K562 (cell line): ENCODE measurements around the gene ATP13A2. TPM values are rescaled to one million over a fixed set of nuclear protein-coding genes. Genes with fewer than 3 reads are reported as not detected.

ENCODE experiments used
- ATF1 ChIP-seq, 2 experiments: fragments of 450-650 bp in 1 of 2; IDR thresholded peaks; 2 replicates each; pipeline ENCODE4 v1.6.1; 2016; ENCODE audit warnings: missing compliant biosample characterization in 1 of 2, missing genetic modification characterization in 1 of 2
- CTBP1 ChIP-seq: fragments of 450-650 bp; IDR thresholded peaks from 2 replicates; pipeline ENCODE4 v1.6.1; 2016; ENCODE audit warnings: borderline replicate concordance
- DMBX1 ChIP-seq: fragments of 250-450 bp; sonication (Bioruptor Pico); IDR thresholded peaks from 2 replicates; pipeline ENCODE4 v1.8.0; 2022; ENCODE audit warnings: inconsistent platforms, mild to moderate bottlenecking, moderate library complexity, borderline replicate concordance
- E2F3 ChIP-seq: fragments of 250-450 bp; sonication (Bioruptor Pico); IDR thresholded peaks from 2 replicates; pipeline ENCODE4 v1.4.0; 2020; ENCODE audit warnings: mild to moderate bottlenecking
- GATAD2B ChIP-seq: fragments of 450-650 bp; IDR thresholded peaks from 2 replicates; pipeline ENCODE4 v1.6.1; 2017; ENCODE audit warnings: mild to moderate bottlenecking, borderline replicate concordance
- HDAC1 ChIP-seq, 2 experiments: fragments of 450-650 bp; IDR thresholded peaks; 2 replicates each; pipeline ENCODE4 v1.6.1; 2016 to 2017; ENCODE audit warnings: inconsistent platforms in 1 of 2, mild to moderate bottlenecking in 1 of 2, moderate library complexity in 1 of 2
- L3MBTL2 ChIP-seq: fragments of 450-650 bp; IDR thresholded peaks from 2 replicates; pipeline ENCODE4 v1.6.1; 2016; ENCODE audit warnings: mild to moderate bottlenecking, moderate library complexity
- NCOA4 ChIP-seq: fragments of 450-650 bp; IDR thresholded peaks from 2 replicates; pipeline ENCODE4 v1.6.1; 2018; ENCODE audit warnings: mild to moderate bottlenecking; ENCODE audit not compliant: partially characterized antibody
- RHOXF2B ChIP-seq: fragments of 250-450 bp; sonication (Bioruptor Pico); conservative IDR thresholded peaks from 2 replicates; pipeline ENCODE4 v1.5.1; 2021
- YY1 ChIP-seq, 3 experiments: IDR thresholded peaks; 2 replicates each; pipeline ENCODE4 v1.6.1; 2011; ENCODE audit warnings: low read length in 2 of 3, mild to moderate bottlenecking in 2 of 3, moderate library complexity in 2 of 3, borderline replicate concordance in 1 of 3, control low read depth in 1 of 3, low read depth in 1 of 3; ENCODE audit not compliant: insufficient read depth in 3 of 3, insufficient replicate concordance in 2 of 3, control insufficient read depth in 1 of 3, insufficient read length in 1 of 3; ENCODE audit errors: extremely low read depth in 1 of 3
- ZBTB17 ChIP-seq: fragments of 450-650 bp; formaldehyde crosslinking; IDR thresholded peaks from 2 replicates; pipeline ENCODE4 v1.4.0; 2020; ENCODE audit warnings: mild to moderate bottlenecking
- ZNF146 ChIP-seq: IDR thresholded peaks from one replicate; pipeline ENCODE4 v1.6.1; 2018; ENCODE audit warnings: missing compliant biosample characterization; ENCODE audit not compliant: unreplicated experiment
- ZNF263 ChIP-seq: sonication (generic); formaldehyde crosslinking; IDR thresholded peaks from 2 replicates; pipeline ENCODE4 v1.8.0; 2022; ENCODE audit warnings: mild to moderate bottlenecking, missing genetic modification reagents, borderline replicate concordance
- polyA plus RNA-seq, 8 experiments: library from polyadenylated mRNA; depleted of rRNA in 4 of 8; stranded (reverse) in 5 of 8; unstranded in 3 of 8; fragments of >200 nt; fragmentation: Nextera tagmentation in 2 of 8; fragmentation: Illumina TruSeq in 1 of 8; extraction: Ambion mirVana in 2 of 8; extraction: Trizol in 1 of 8; gene quantifications; 2 replicates each; pipeline versions ENCODE4 v1.2.1 to v1.2.3, GENCODE V29; 2011 to 2014; ENCODE audit warnings: inconsistent platforms in 1 of 8, missing spikeins in 1 of 8
- total RNA-seq, 7 experiments: library from RNA; depleted of rRNA in 6 of 7; stranded (reverse); fragments of >200 nt in 6 of 7; fragmentation: Illumina TruSeq in 2 of 7; extraction: Trizol in 2 of 7; gene quantifications; 2 replicates each; pipeline versions ENCODE4 v1.2.1 to v1.2.3, GENCODE V29; 2011 to 2021; ENCODE audit warnings: low replicate concordance in 1 of 7
- TF ChIP-seq, protein P1 (sequence below): fragments of 250-450 bp; sonication (Bioruptor Pico); IDR thresholded peaks from 2 replicates; pipeline ENCODE4 v1.4.0; 2020; ENCODE audit warnings: mild to moderate bottlenecking, moderate library complexity, borderline replicate concordance
- TF ChIP-seq, protein P2 (sequence below): fragments of 450-650 bp; IDR thresholded peaks from 2 replicates; pipeline ENCODE4 v1.6.1; 2016; ENCODE audit warnings: low read depth, mild to moderate bottlenecking, moderate library complexity
- TF ChIP-seq, protein P3 (sequence below): fragments of 450-650 bp; formaldehyde crosslinking; IDR thresholded peaks from 2 replicates; pipeline ENCODE4 v1.4.0; 2022; ENCODE audit warnings: mild to moderate bottlenecking, moderate library complexity
- TF ChIP-seq, protein P4 (sequence below), 2 experiments: fragments of 450-650 bp; IDR thresholded peaks; 2 replicates each; pipeline ENCODE4 v1.6.1; 2018; ENCODE audit warnings: mild to moderate bottlenecking in 2 of 2, low read depth in 1 of 2; ENCODE audit not compliant: partially characterized antibody in 2 of 2

The ATP13A2 gene
- total and polyA plus RNA-seq, 9 of the 15 experiments (the other 6 are each of a cell fraction or from before 2014, with no cell fraction given) = 0.36 to 56.3 (median 16.3) TPM

DNA sequence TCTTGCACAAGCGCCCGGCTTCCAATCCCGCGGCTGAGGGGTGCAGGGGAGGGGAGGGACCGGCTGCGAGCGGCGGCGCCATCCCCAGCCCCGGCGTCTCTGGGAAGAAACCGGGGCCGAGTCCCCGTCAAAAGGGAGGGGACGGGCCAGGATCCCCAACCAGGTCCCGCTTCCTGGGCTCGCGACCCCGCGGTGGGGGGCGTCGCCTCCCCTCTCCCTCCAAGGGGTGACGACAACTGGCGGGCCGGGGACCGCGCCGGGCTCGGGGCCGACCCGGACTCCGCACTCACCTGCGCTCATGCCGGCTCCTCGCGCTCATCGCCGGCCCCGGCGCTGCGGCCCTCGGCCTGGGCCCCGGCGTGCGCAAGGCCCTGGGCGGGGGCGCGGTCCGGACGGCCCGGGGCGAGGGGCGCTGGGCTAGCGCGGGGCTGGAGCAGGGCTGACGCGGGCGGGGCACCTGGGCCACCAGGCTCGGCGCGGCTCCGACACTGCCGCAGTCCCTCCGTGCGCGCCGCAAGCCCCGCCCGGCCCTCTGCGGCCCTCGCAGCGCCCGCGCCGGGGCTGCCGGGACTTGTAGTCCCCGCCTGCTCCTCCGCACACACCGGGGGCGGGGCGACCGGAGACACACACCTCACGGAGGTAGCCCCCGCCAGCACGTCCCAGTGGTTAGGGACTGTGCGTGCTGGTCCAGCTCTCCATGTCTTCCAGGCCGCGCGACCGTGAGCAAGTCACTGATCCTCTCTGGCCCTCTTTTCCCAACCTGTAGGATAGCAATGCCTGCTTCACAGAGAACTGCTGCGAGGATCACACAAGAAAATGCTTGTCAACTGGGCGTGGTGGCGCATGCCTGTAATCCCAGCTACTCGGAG lies at the start of gene ATP13A2 (continued):
- TF ChIP-seq RHOXF2B (CRISPR knock-in tag) (no peak), E2F3 (CRISPR knock-in tag) (0 out of 2 replicates have a peak, but pooled peaks have one; percentile 12), ZBTB17 (CRISPR knock-in tag) (peak; percentile 61; the same call in 1 of the 2 replicates), YY1 (IDR thresholded peaks at IDR 0.05; ENCODE audit: borderline replicate concordance in 1 of 3, control insufficient read depth in 1 of 3, extremely low read depth in 1 of 3, insufficient read depth in 3 of 3, insufficient read length in 1 of 3, insufficient replicate concordance in 2 of 3, low read depth in 1 of 3, low read length in 2 of 3) (peak in 2 of 3 experiments; percentile 74 to 78), DMBX1 (CRISPR knock-in tag) (0 out of 2 replicates have a peak, but pooled peaks have one; percentile 10), GATAD2B (peak; percentile 93), NCOA4 (no peak), ATF1 (CRISPR knock-in tag; IDR thresholded peaks at IDR 0.05) (no peak), ATF1 (tag; IDR thresholded peaks at IDR 0.05) (peak; percentile 90), ZNF263 (CRISPR knock-in tag) (0 out of 2 replicates have a peak, but pooled peaks have one; percentile 31), L3MBTL2 (peak; percentile 53), HDAC1 (IDR thresholded peaks at IDR 0.05) (peak in 1 of 2 experiments; percentile 74; a peak in 2 of 4 replicates), CTBP1 (peak; percentile 85; the same call in 1 of the 2 replicates), ZNF146 (CRISPR knock-in tag) (no peak)
- TF ChIP-seq, protein P1, sequence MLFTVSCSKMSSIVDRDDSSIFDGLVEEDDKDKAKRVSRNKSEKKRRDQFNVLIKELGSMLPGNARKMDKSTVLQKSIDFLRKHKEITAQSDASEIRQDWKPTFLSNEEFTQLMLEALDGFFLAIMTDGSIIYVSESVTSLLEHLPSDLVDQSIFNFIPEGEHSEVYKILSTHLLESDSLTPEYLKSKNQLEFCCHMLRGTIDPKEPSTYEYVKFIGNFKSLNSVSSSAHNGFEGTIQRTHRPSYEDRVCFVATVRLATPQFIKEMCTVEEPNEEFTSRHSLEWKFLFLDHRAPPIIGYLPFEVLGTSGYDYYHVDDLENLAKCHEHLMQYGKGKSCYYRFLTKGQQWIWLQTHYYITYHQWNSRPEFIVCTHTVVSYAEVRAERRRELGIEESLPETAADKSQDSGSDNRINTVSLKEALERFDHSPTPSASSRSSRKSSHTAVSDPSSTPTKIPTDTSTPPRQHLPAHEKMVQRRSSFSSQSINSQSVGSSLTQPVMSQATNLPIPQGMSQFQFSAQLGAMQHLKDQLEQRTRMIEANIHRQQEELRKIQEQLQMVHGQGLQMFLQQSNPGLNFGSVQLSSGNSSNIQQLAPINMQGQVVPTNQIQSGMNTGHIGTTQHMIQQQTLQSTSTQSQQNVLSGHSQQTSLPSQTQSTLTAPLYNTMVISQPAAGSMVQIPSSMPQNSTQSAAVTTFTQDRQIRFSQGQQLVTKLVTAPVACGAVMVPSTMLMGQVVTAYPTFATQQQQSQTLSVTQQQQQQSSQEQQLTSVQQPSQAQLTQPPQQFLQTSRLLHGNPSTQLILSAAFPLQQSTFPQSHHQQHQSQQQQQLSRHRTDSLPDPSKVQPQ (CRISPR knock-in tag) = no peak
- TF ChIP-seq, protein P2, sequence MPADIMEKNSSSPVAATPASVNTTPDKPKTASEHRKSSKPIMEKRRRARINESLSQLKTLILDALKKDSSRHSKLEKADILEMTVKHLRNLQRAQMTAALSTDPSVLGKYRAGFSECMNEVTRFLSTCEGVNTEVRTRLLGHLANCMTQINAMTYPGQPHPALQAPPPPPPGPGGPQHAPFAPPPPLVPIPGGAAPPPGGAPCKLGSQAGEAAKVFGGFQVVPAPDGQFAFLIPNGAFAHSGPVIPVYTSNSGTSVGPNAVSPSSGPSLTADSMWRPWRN = no peak
- TF ChIP-seq, protein P3, sequence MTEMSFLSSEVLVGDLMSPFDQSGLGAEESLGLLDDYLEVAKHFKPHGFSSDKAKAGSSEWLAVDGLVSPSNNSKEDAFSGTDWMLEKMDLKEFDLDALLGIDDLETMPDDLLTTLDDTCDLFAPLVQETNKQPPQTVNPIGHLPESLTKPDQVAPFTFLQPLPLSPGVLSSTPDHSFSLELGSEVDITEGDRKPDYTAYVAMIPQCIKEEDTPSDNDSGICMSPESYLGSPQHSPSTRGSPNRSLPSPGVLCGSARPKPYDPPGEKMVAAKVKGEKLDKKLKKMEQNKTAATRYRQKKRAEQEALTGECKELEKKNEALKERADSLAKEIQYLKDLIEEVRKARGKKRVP (CRISPR knock-in tag) = no peak
- TF ChIP-seq, protein P4, sequence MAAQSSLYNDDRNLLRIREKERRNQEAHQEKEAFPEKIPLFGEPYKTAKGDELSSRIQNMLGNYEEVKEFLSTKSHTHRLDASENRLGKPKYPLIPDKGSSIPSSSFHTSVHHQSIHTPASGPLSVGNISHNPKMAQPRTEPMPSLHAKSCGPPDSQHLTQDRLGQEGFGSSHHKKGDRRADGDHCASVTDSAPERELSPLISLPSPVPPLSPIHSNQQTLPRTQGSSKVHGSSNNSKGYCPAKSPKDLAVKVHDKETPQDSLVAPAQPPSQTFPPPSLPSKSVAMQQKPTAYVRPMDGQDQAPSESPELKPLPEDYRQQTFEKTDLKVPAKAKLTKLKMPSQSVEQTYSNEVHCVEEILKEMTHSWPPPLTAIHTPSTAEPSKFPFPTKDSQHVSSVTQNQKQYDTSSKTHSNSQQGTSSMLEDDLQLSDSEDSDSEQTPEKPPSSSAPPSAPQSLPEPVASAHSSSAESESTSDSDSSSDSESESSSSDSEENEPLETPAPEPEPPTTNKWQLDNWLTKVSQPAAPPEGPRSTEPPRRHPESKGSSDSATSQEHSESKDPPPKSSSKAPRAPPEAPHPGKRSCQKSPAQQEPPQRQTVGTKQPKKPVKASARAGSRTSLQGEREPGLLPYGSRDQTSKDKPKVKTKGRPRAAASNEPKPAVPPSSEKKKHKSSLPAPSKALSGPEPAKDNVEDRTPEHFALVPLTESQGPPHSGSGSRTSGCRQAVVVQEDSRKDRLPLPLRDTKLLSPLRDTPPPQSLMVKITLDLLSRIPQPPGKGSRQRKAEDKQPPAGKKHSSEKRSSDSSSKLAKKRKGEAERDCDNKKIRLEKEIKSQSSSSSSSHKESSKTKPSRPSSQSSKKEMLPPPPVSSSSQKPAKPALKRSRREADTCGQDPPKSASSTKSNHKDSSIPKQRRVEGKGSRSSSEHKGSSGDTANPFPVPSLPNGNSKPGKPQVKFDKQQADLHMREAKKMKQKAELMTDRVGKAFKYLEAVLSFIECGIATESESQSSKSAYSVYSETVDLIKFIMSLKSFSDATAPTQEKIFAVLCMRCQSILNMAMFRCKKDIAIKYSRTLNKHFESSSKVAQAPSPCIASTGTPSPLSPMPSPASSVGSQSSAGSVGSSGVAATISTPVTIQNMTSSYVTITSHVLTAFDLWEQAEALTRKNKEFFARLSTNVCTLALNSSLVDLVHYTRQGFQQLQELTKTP (IDR thresholded peaks at IDR 0.05; ENCODE audit: low read depth in 1 of 2, partially characterized antibody in 2 of 2) = peak in 1 of 2 experiments; percentile 60
